Measurements from ENCODE around the gene MFRP. TPM values are rescaled to one million over a fixed set of nuclear protein-coding genes. Genes with fewer than 3 reads are reported as not detected.
"Not testable (repeated sequence)": the region's sequence is repeated elsewhere in the genome, so short reads cannot be mapped to it uniquely, and the experiment has no call there.

MFRP gene
- total and polyA plus RNA-seq, 10 donors = 0.02 to 0.16 (median 0.03) TPM; not detected in 6

DNA sequence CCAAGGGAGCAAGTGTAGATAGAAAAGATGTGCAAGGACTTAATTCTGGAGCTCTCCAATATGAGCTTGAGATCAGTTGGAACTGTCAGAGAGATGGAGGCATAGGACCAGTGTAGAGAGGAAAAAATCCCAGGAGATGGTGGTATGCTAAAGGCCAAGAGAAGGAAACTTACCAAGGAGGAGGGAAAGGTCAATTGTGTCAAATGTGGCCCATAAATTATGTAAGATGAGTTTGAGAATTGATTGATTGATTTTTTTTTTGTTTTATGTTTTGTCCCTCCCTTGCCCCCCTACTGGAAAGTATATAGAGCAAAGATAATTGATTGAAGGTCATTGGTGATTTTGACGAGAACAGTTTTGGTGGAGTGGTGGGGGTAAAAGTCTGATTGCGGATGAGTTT, 37.8 kb upstream of the MFRP start:
- no peak overlapping the region for H3K4me3 ChIP-seq
- H3K27me3 ChIP-seq (replicated peaks in 1 of 7) = peaks cover 0 to 59% (median 0%) of the 10 kb centered on the region in 7 donors
- intact Hi-C loops (cut with DNase I; ENCODE audit: low total_unique reads) = no loop called here
- DNase-seq = no peak
- H3K4me1 ChIP-seq = peaks cover 0 to 24% (median 17%) of the 10 kb centered on the region in 6 donors
- 84 to 91% (median 88%) methylated on average over 2 of the region's 2 CpGs for WGBS, 5 donors
- H3K9me3 ChIP-seq = no peaks in the 10 kb centered on the region
- H3K27ac ChIP-seq = no peak overlapping the region
- H3K36me3 ChIP-seq = no peaks in the 10 kb centered on the region
- no peak for TF ChIP-seq CTCF (IDR thresholded peaks at IDR 0.05 in 8 of 11, conservative IDR thresholded peaks at IDR 0.05 in 3 of 11)
- TF ChIP-seq POLR2AphosphoS5 (IDR thresholded peaks at IDR 0.05) = no peak
- no peak for TF ChIP-seq POLR2A (IDR thresholded peaks at IDR 0.05)

GRCh38 chr11:119382513-119382912, 36.0 kb upstream of the MFRP start:
- H3K36me3 ChIP-seq; H3K27ac ChIP-seq; intact Hi-C loops (cut with DNase I; ENCODE audit: low total_unique reads); H3K9me3 ChIP-seq; DNase-seq: not testable (repeated sequence)
- WGBS, 5 donors = 89 to 91% (median 90%) methylated on average over 14 of the region's 14 CpGs
- peak overlapping the region in 2 of 8 donors; percentile 50 to 74 for H3K4me3 ChIP-seq
- peaks cover 0 to 24% (median 17%) of the 10 kb centered on the region in 6 donors for H3K4me1 ChIP-seq
- peaks cover 0 to 50% (median 0%) of the 10 kb centered on the region in 7 donors for H3K27me3 ChIP-seq (replicated peaks in 1 of 7)

DNA sequence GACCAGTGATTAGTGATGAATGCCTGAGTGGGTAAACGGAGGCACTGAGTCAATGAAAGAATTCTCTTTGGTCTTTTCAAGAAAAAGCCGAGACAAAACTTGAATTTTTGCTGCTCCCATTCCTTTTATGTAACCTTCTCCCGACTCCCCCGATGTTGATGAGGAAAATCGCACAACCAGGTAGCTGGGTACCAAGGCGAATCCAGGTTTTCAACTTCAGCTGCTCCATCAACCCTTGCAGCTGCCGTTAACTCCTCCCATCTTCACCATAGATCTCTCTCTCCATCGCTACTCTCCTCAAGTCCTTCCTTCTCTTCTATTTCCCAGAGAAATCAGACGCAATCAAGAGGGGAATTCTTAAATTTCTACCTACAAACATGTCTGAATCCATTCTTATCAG, 35.6 kb upstream of the MFRP start:
- H3K27me3 ChIP-seq (replicated peaks in 1 of 7) = peaks cover 0 to 46% (median 0%) of the 10 kb centered on the region in 7 donors
- H3K4me3 ChIP-seq = peak overlapping the region; percentile 37 to 74 (median 49)
- TF ChIP-seq POLR2AphosphoS5 (IDR thresholded peaks at IDR 0.05) (no peak), CTCF (IDR thresholded peaks at IDR 0.05 in 8 of 11, conservative IDR thresholded peaks at IDR 0.05 in 3 of 11) (no peak), POLR2A (IDR thresholded peaks at IDR 0.05) (no peak)
- H3K27ac ChIP-seq = no peak overlapping the region
- intact Hi-C loops (cut with DNase I; ENCODE audit: low total_unique reads) = no loop called here
- H3K9me3 ChIP-seq = no peaks in the 10 kb centered on the region
- DNase-seq = no peak
- H3K36me3 ChIP-seq = no peaks in the 10 kb centered on the region
- H3K4me1 ChIP-seq = peaks cover 0 to 24% (median 17%) of the 10 kb centered on the region in 6 donors
- 9 to 15% (median 10%) methylated on average over 9 of the region's 9 CpGs for WGBS, 5 donors

- H3K27me3 ChIP-seq (replicated peaks in 1 of 7) = peaks cover 0 to 44% (median 0%) of the 10 kb centered on the region in 7 donors
- H3K9me3 ChIP-seq = no peaks in the 10 kb centered on the region
- WGBS, 5 donors = 0 to 1% (median 0%) methylated on average over 38 to 54 of the region's 54 CpGs
- H3K27ac ChIP-seq = peak within 1 kb of the TSS in 3 of 8 donors; percentile 6 to 42 (median 11)
- no peak for TF ChIP-seq POLR2A (IDR thresholded peaks at IDR 0.05)
- TF ChIP-seq CTCF (IDR thresholded peaks at IDR 0.05 in 8 of 11, conservative IDR thresholded peaks at IDR 0.05 in 3 of 11) = peak; percentile 89 to 99 (median 96)
- peak; percentile 44 to 79 (median 74) for TF ChIP-seq POLR2AphosphoS5 (IDR thresholded peaks at IDR 0.05)
- H3K36me3 ChIP-seq = no peaks in the 10 kb centered on the region
- H3K4me1 ChIP-seq = peaks cover 0 to 28% (median 19%) of the 10 kb centered on the region in 6 donors
- intact Hi-C loops (cut with DNase I; ENCODE audit: low total_unique reads) = no loop called here
- peak; percentile 98 for DNase-seq
- H3K4me3 ChIP-seq = peak within 1 kb of the TSS; percentile 37 to 74 (median 49)
These were observed 34.9 kb upstream of the MFRP start, which contains the start of gene USP2 for GRCh38 chr11:119381181-119381988. Gene USP2 (minus strand): TSS chr11:119381690. CDS start chr11:119373480, 8,210 bp downstream.
